Measurements from ENCODE around the gene RASGRF1.

DNA sequence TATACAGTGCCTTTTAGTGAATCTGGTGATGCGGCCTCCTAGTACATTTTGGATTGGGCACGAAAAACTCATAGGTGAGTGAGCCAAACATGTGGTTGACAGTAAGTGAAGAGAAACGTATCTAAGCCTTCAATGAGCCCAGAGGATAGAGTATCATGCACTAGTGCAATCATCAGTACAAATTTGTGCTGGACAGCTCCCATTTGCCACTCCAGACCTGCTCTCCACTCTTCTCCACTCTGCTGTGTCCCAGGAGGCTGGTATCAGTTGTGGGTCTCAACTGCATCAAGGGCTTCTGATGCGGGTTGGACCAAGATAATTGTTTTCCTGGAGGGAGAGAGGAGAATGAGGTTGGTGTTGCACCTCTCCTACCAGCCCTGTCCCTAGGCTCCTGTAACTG lies 9.1 kb upstream of the RASGRF1 start:
- TF ChIP-seq, protein P1, sequence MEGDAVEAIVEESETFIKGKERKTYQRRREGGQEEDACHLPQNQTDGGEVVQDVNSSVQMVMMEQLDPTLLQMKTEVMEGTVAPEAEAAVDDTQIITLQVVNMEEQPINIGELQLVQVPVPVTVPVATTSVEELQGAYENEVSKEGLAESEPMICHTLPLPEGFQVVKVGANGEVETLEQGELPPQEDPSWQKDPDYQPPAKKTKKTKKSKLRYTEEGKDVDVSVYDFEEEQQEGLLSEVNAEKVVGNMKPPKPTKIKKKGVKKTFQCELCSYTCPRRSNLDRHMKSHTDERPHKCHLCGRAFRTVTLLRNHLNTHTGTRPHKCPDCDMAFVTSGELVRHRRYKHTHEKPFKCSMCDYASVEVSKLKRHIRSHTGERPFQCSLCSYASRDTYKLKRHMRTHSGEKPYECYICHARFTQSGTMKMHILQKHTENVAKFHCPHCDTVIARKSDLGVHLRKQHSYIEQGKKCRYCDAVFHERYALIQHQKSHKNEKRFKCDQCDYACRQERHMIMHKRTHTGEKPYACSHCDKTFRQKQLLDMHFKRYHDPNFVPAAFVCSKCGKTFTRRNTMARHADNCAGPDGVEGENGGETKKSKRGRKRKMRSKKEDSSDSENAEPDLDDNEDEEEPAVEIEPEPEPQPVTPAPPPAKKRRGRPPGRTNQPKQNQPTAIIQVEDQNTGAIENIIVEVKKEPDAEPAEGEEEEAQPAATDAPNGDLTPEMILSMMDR (IDR thresholded peaks at IDR 0.05; ENCODE audit: poor library complexity, severe bottlenecking), result no peak
- no peak for TF ChIP-seq TAF1 (IDR thresholded peaks at IDR 0.05; ENCODE audit: low read depth)
- TF ChIP-seq EP300 (conservative IDR thresholded peaks at IDR 0.05; ENCODE audit: poor library complexity, severe bottlenecking), result no peak

Data from neural cell (in vitro differentiated cells).